Subcutaneous adipose tissue (tissue), 4 donors: ENCODE measurements around the gene NAGLU. TPM values are rescaled to one million over a fixed set of nuclear protein-coding genes. Genes with fewer than 3 reads are reported as not detected.

Source experiments
- total RNA-seq, 4 donors: library from RNA; depleted of rRNA; stranded (reverse); fragments of >200 nt; gene quantifications; one replicate each; pipeline ENCODE4 v1.1.0, GENCODE V29; 2016
- TF ChIP-seq, protein P1 (sequence below): fragments of 450-650 bp; IDR thresholded peaks from one replicate; pipeline ENCODE4 v1.5.1; 2016; ENCODE audit warnings: low read depth, mild to moderate bottlenecking, control low read depth, antibody characterized with exemption, moderate library complexity

Gene NAGLU
- total RNA-seq, 4 donors from 2014 or later = 43.5 to 123 (median 62.4) TPM

DNA sequence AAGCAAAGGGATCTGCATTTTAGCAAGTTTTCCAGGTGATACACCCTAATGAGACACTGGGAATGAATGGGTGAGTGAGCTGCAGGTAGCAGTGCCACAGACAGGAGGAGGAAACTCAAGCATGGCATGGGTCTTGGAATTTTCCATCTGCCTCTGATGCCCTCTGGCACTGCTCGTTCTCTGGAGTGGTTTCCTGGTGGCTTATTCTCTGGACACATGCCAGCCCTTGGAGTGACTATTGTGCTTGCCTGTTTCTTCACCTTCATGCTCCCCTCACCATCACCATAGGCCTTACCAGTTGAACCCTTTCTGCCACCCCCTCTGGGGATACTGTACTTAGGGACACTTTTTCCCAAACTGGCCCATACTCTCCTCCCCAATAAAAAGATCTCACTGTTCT, 27.5 kb downstream of the NAGLU start:
- TF ChIP-seq, protein P1, sequence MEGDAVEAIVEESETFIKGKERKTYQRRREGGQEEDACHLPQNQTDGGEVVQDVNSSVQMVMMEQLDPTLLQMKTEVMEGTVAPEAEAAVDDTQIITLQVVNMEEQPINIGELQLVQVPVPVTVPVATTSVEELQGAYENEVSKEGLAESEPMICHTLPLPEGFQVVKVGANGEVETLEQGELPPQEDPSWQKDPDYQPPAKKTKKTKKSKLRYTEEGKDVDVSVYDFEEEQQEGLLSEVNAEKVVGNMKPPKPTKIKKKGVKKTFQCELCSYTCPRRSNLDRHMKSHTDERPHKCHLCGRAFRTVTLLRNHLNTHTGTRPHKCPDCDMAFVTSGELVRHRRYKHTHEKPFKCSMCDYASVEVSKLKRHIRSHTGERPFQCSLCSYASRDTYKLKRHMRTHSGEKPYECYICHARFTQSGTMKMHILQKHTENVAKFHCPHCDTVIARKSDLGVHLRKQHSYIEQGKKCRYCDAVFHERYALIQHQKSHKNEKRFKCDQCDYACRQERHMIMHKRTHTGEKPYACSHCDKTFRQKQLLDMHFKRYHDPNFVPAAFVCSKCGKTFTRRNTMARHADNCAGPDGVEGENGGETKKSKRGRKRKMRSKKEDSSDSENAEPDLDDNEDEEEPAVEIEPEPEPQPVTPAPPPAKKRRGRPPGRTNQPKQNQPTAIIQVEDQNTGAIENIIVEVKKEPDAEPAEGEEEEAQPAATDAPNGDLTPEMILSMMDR = no peak

GRCh38 chr17:42563950-42564349, 27.9 kb downstream of the NAGLU start:
- TF ChIP-seq, protein P1 = no peak

- TF ChIP-seq, protein P1 = no peak
Measured at GRCh38 chr17:42564815-42565522, 28.9 kb downstream of the NAGLU start.

GRCh38 chr17:42565523-42566214, 29.6 kb downstream of the NAGLU start:
- TF ChIP-seq, protein P1 = no peak

GRCh38 chr17:42566215-42566882, 30.3 kb downstream of the NAGLU start:
- TF ChIP-seq, protein P1 = no peak

DNA sequence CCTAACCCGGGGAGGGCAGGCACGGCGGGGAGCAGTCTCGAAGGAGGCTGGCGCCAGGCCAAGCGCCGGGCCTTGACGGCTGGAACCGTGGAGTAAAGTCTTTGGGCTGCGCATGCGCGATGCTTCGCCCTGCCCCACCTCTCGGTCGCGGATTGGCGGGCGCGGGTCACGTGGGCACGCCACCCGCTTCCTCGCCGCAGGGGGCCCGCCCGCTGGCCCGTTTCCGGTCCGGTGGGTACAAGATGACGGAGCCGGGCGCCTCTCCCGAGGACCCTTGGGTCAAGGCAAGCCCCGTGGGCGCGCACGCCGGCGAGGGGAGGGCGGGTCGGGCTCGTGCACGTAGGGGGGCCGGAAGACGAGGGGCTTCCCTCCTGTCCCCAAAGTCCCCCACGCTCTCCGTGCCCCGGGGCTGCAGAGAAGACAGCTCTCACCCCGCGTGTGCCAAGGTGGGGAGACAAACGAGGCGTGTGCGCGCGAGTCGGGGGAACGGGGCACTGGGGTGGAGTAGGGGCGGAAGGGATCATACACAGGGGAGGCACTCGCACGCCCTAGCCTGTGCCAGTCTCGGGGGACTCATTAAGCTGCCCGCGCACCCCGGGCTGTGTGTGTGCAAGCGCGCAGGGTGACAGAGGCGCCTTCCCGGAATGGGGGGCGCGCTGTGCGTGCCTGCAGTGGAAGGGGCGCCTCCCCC, 31.0 kb downstream of the NAGLU start, which contains the start of gene MLX:
MLX (plus strand) TSS at position 218 of the 691 bp plus-strand sequence; CDS start at position 243, 25 bp downstream.
- TF ChIP-seq, protein P1 = no peak
